Forelimb muscle (tissue), 1 donor: ENCODE measurements around the gene SRP14. TPM values are rescaled to one million over a fixed set of nuclear protein-coding genes. Genes with fewer than 3 reads are reported as not detected.
A peak's percentile ranks its signal among the peaks of the same experiment; 100 is the strongest.
"Not testable (repeated sequence)": the region's sequence is repeated elsewhere in the genome, so short reads cannot be mapped to it uniquely, and the experiment has no call there.

Experiments
- DNase-seq: peaks from one replicate; pipeline ENCODE4 v3.0.0-alpha.2; 2013; ENCODE audit warnings: low read depth
- polyA plus RNA-seq: library from polyadenylated mRNA; unstranded; fragments of 120-200 nt; gene quantifications from one replicate; pipeline ENCODE4 v1.2.1, GENCODE V29; 2013; ENCODE audit not compliant: insufficient read length

Gene SRP14
- polyA plus RNA-seq, 1 donor: 295 TPM

DNA sequence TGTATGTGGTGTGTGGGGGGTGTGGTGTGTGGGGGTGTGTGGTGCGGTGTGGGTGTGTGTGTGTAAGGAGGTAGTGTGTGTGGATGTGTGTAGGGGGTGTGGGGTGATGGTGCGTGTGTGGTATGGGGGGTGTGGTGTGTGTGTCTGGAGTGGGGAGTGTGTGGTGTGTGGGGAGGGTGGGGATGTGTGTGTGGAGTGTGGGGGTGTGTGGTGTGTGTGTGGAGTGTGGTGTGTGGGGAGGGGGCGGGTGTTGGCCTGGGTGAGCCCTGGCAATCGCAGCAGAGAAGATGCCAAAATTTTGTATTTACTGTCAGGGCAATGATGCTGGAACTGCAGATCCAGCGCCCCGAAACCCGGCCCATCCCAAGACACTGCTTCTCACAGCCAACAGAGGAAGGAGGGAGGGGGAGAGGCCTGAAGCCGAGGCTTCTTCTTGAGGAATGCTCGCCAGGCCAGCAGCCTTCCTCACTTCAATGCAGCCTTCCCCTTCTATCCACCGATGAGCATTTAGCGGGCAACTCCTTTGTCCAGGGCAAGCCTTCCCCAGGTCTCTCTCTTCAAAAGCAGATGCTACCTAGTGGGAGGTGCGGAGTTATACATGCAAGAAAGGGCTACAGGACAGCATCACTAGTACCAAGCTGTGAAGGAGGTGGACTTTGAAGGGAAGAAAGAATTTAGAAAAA is 11.9 kb upstream of the SRP14 start:
- DNase-seq: no peak

DNA sequence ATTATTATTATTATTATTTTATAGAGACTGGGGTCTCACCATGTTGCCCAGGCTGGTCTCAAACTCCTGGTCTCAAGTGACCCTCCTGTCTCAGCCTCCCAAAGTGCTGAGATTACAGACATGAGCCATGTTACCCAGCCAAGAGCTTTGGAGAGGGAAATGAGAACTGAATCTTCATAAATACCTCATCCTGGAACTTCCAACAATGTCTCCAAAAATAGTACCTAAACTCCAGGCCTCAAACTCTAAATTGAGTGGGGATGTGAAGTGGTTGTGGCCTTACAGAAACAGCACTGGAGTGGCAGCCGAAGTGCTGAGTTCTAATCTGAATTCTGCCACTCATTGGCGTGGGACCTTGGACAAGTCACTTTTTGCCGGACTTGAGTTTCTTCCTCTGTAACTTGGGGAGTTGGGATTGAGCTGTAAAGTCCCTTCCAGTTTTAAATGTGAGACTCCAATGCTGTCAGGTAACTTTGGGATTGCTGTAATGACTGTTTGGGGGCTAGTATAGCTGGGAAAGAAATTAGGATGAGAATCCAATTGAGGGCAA is 10.0 kb upstream of the SRP14 start:
- DNase-seq: no peak

DNA sequence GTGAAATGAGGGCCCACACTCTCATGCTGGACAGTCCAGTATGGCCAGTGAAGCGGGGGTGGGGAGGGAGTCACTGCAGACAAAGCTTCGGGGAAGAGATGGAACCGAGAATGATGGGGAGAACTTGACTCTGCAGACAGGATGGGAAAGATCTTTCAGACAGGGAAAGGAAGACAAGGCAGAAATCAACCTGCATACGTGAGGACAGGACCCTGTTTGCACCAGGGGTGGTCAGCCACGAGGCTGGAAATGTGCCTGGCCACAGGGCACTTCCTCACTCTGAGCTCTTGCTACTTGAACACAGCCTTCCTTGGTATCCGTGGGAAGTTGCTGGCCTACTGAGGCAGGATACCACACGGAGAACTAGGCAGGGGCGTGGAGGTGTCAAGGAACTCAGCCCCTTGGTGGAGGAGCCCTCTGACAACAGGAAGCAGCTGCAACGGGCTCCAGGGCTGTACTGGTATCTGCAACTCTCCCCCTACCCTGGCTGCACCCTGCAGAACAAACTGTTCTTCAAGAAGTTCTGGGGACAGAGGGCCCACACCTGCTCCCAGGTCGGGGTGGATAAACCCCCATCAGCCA is 9.3 kb upstream of the SRP14 start:
- no peak for DNase-seq

DNA sequence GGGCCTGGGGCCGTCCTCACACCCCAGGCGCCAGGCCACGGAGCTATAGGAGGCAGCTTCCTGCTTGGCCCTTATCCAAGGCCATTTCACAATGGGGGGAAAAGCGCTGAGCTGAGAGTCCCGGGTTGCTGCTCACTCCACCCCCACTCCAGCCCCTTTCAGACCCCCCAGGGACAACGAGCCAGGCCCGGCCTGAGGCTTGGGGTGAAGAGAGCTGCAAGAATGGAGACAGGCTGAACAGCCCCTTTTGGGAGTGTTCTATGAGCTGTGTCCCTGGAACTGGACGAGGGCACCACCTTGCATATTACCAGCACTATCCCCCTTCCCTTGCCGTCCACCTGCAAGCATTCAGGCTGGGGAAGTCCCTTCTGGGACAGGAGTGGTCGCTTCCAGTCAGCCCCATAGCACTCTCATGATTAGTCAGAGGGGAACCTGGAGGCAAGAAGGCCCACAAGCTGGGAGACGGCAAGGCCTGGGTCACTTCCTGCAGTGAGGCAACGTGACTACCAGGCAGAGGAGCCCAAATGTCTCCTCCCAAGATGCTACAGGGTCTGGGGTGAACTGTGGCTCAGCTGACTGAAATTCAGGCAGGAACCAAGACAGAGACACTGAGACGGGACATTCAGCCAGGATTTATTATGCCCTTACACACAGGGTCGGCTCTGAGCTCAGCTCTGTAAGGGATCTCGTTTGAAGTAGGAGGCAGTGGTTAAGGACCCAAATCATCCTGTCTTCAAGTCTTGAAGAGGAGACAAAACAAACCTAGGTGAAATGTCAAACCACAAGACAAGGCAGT is 8.6 kb upstream of the SRP14 start:
- DNase-seq: no peak

DNA sequence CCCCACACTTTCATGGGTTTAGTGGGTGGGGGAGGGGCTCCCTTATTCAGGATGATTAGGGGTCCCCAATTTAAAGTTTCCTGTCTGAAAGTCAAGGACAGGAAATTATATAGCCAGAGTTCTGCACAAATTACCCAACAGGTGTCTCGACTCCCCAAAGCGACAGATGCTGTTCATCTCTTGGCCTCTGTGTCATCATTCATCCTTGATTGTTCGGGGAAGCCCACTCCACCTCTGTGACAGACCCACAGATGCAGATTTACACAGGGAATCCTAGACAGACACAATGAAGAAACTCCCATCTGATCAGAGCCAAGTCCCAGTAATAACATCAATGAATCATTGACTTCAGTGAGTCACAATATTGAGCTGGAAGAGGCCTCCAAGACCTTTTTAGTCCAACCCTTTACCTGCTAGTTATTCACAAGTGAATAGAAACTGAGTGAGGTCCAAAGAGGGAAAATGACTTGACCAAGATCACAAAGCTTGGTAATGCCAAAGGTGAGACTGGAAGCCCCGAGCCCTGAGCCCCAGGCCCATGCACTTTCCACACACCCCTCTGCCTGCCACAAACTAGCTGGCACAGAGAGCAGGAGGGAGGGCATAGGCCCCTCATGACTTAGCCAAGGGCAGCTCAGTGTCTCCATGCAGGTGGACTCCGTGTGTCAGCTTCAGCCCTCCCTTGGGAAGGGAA is 7.9 kb upstream of the SRP14 start:
- DNase-seq: no peak

DNA sequence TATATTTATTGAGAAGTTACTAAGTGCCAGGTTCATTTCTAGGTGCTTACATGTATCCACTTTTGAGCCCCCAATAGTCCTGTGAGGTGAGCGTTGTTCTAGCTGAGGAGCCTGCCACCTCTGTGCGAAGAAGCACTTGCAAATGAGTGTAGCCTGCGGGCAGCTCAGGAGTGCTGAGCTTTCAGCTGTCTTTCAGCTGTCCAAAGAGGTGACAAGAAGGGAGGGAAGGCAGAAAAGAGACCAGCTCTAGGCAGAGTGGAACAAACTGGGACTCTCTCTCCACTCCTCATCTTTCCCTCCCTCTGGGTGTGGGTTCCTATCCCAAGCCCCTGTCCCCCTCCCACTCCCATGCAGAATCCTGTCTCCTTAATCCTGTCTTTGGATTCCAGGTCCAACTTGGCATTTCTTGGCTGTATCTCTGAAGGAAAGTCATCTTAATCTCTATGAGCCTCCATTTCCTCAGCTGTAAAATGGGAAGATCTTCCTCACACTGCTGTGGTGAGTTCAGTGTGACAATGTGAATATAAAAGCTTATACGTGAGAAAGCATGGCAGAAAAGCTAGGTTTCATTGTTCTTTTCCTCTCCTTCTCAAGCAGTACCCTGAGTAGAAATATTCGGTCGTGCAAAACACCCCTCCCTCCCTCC is 6.7 kb upstream of the SRP14 start:
- DNase-seq: no peak

DNA sequence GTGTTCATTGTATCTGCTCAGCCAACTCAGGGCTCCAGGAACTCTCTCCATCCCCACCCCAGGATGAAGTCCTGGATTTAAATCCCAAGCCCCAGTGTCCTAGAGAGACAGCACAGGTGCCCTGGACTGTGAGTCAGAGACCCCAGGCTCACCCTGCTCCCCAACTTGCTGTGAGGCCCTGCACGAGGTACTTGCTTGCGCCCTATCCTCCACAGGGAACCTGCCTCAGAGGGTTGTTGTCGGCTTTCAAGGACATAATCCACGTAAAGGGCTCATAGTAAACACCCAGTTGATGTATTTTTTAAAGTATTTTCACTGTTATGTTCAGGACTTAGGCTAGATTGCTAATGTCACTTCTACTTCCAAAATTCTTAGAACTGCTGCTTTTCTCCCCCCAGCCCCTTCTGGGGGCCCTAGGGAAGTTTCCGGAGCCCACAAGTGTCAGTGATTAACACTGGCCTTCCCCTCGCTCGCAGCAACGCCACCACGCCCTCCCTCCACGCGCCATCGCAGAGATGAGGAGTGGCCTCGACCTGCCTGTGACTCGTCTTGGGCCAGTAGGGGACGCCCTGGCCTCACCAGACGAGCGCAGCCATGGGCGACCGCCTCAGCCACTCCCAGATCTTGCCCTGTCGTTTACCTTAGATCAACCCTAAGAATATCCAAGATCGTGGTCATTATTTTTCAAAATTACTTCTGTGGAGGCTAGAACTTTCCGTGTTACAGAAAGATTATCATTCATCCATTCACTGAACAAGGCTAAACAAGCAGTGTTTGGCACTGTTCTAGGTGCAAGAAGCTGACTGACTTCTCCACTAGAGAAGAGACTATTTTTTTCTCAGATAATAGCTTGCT is 6.0 kb upstream of the SRP14 start:
- DNase-seq: peak; percentile 54

DNA sequence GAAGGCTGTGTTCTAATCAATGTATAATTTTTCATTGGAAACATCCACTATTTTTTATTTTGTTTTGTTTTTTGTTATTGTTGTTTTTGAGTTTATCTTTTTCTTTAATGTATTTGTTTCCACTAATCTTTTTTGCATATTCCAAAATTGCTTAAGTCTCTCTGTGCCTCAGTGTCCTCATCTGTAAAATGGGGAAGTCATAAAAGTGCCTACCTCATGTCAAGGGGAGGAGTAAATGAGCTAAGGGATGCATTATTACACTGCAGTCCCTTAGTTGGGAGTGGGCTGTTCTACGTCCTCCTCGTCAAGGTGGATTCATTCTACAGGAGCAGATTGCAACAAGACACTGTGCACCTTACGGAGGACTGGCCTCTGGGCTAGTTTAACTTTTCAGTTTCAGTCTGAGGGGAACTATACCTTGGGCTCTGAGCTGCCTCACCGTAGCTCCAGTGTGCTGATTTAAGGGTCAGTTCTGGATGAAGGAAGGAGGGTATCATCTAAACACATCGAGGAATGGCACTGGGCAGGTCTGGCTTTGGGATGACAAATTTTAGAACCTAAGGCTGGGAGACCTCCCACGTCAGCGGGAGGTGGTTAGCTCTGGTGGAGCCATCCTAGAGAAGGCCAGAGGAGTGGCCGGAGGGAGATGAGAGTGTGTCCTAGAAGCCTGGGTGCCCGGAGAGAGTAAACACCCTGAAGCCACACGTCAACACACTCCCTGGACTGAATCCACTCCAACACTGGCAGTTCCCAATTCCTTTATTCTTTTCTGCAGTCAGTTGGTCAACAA is 5.1 kb upstream of the SRP14 start:
- no peak for DNase-seq

DNA sequence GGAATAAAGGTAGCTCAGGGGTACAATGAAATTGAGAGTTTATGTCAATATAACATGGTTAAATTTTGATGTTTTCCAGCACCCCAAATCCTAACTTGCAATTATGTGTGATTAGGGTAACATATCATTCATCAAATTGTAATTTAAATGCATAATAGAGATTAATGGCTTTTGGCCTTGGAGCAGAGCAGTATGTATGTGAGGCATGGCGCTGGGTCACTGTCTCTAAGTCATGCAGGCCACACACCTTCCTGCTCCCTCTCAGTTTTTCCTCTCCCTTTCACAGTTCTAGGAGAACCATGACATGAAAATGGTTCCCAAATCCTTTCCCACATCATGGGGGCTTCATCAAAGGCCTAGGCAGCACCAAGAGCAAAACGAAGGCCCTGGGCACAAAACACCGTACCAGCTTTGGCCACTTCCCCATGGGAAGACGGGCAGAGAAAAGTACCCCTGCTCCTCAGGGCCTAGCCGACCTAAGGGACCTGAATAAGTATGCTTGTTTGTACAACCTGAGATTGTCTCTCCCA is 3.9 kb upstream of the SRP14 start:
- no peak for DNase-seq

DNA sequence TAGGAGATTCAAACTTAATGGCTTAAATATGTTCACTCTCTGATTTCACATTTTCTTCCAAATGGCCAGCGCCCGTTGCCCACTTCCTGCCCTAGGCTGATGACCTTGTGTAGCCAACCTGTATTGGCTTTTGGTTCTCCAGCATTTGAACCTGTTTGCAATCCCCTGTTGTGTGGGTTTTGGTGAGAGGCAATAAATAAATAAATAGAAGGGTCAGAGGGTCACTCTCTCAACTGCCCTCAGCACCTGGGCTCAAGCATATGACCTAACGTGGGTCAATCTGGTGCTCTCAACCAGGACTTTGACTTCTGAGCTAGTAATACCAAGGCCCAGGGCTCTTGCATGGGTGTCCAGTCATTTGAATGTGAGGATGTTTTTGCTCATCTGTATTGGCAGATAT is 1.8 kb upstream of the SRP14 start:
- no peak for DNase-seq

DNA sequence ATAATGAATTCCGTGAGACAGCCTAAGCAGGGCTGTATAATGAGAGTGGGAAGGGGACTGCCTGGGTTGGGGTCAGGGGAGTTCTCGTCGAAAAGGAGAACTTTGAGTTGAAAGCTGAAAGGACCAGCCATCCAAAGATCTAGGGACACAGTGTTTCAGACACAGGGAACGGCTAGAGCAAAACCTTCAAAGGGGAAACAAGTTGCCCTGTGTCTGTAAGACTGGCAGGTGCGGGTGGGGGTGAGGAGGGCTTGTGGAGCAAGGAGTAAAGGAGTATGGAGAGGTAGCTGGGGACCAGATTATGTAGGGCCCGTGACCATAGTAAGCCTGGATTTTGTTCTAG is 1.3 kb upstream of the SRP14 start:
- DNase-seq: no peak

DNA sequence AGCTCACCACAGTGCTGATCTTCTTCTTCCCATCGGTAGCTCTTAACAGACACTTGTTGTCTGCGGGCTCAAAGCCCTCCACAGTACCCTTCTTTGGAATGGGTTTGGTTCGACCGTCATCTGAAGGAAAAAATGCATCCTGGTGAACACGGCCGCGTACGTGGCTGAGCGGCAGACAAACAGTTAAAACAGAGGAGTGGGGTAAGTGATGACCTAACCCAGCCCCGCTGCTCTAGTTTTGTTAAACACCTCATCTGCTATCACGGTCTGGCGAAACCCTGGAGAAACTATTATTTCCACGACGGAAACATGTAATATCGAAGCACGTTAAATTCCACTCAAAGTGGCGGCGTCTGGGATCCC is 725 bp downstream of the SRP14 start:
- no peak for DNase-seq

DNA sequence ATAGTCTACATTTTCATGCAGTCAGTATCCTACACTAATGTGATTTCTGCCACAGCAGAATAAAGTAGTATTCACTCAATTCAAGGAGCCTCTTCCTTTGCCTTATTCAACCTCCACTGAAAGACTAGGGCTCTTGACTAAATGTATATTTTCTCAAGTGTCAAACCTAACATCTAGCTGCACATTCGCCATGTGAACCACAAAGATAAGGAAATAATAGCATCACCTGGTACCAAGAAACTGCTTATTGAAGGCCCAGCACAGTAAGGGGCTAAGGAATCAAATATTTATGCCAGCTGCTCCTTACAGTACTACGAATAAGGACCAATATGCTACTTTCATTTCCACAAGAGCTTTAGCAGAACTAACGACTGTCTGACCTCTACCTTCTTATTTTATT is 1.3 kb downstream of the SRP14 start:
- DNase-seq: no peak

DNA sequence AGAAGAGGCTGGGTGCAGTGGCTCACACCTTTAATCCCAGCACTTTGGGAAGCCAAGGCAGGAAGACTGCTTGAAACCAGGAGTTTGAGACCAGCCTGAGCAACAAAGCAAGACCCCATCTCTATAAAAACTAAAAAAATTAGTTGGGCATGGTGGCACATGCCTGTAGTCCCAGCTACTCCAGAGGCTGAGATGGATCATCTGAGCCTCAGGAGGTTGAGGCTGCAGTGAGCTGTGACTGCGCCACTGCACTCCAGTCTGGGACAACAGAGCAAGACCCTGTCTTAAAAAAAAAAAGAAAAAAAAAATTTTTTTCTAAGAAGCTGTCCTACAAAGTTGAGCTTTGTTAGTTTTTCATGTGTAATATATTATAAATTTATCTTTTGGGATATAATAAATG is 3.8 kb downstream of the SRP14 start:
- not testable (repeated sequence) for DNase-seq

DNA sequence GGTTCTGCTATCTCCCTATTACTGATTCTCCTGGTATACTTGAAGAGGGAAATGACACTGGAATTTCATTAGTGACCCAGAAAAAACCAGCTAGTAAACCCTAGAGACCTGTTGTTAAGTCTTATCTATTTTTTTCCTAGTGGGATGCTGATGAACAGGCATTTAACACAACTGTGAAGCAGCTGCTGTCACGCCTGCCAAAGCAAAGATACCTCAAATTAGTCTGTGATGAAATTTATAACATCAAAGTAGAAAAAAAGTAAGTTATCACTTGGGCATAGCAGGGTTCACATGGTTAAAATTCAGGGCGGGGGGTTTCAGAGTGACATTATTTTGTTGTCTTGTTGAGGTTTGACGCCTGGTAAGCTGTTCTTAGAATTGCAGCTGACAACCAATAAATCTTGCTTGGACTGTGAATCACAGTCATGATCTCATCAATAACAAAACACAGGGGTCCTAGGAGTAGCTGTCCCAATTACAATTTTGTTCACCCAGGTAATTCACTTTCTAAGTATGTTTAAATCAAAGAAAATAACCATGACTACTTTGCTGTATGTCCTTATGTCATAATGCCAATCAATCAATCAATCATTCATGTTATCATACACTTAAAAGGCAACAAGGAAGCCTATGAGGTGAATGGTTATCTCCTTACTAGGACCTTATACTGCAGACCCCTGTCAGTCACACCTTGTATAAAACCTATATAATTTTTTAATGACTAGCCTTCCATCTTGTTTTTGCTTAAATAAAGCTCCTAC is 4.6 kb downstream of the SRP14 start:
- DNase-seq: no peak

DNA sequence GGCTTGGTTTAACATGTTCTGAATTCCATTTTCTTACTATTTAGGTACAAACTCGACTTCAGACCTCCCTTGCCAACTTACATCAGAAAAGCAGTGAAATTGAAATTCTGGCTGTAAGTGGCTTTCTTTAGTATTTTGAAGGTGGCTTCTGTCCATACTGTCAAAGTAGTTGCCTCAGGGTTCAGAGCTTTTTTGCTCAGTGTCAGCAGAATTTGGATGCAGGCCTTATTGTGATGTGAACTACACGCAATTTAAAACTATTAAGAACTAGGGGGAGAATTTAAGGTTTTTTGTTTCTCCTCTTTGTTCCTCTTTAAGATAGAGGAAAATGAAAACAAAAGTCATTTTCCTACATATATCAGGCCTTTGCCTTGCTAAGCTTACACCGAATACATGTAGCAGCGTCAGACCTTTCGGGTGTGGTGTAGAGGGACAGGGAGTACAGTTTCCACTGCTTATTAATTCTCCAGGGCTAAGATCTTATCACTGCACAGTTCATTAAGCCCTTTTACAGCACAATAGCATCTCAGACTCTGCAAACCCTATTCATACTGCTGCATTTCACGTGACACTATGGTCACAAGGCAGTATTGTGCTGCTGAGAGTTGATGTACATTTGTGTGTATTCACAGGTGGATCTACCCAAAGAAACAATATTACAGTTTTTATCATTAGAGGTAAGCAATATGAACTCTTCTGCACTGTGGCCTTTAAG is 6.7 kb downstream of the SRP14 start:
- DNase-seq: no peak

DNA sequence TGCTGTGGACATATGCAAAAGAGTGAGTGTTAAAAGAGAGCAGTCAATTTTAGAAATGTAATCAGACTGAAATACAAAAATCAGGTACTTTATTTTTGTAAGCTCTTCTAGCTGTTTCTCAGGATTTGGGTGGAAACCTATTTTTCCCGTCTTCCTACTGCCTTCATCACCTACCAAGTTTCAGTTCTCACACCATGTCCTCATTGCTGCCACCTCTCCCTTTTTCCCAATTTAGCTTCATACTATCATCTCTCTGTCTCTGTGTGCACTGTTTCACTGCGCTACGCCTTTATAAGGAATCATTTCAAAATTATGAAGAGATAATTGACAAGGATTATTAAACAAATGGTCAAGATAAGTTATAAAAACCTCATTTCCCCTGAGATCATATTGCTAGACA is 7.7 kb downstream of the SRP14 start:
- DNase-seq: no peak
